Measurements from ENCODE around the gene CTNND2.

DNA sequence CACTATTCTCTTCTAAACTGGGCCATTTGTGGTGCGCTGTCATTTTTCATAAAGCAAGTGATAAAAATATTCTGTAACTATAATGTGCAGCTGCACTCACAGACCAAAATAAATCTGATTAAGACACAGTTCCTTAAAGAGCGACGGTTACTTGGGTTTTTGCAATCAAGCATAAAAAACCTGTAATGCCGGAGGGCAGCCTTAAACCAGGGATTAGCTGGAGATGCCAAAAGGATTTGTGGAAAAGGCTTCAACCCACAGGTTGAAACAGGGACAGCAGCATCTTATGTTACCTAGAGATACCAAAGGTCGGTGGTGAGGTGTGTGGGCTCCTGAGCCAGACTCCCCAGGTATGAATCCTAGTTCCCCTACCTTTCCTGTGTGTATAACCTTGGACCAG, 49.3 kb downstream of the CTNND2 start:
- TF ChIP-seq, protein P1, sequence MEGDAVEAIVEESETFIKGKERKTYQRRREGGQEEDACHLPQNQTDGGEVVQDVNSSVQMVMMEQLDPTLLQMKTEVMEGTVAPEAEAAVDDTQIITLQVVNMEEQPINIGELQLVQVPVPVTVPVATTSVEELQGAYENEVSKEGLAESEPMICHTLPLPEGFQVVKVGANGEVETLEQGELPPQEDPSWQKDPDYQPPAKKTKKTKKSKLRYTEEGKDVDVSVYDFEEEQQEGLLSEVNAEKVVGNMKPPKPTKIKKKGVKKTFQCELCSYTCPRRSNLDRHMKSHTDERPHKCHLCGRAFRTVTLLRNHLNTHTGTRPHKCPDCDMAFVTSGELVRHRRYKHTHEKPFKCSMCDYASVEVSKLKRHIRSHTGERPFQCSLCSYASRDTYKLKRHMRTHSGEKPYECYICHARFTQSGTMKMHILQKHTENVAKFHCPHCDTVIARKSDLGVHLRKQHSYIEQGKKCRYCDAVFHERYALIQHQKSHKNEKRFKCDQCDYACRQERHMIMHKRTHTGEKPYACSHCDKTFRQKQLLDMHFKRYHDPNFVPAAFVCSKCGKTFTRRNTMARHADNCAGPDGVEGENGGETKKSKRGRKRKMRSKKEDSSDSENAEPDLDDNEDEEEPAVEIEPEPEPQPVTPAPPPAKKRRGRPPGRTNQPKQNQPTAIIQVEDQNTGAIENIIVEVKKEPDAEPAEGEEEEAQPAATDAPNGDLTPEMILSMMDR (IDR thresholded peaks at IDR 0.05): no peak
- TF ChIP-seq EZH2 (IDR thresholded peaks at IDR 0.05) (no peak), EZH2phosphoT487 (IDR thresholded peaks at IDR 0.05) (no peak)
